Measurements from ENCODE around the gene YIPF2. TPM values are rescaled to one million over a fixed set of nuclear protein-coding genes. Genes with fewer than 3 reads are reported as not detected.
A peak's percentile ranks its signal among the peaks of the same experiment; 100 is the strongest.
"Not testable (repeated sequence)": the region's sequence is repeated elsewhere in the genome, so short reads cannot be mapped to it uniquely, and the experiment has no call there.

Gene YIPF2
- total RNA-seq, 4 donors from 2014 or later: 23.6 to 134 (median 58.4) TPM

- peaks cover 5 to 28% (median 19%) of the 10 kb centered on the region in 4 donors for H3K4me1 ChIP-seq
- peak; percentile 30 for DNase-seq
- intact Hi-C loops (cut with DNase I; ENCODE audit: low total_unique reads): no loop called here
- H3K36me3 ChIP-seq: no peaks in the 10 kb centered on the region
- H3K4me3 ChIP-seq: peak overlapping the region; percentile 26 to 98 (median 95)
- no peaks in the 10 kb centered on the region for H3K9me3 ChIP-seq
- peak overlapping the region; percentile 93 to 96 (median 94) for H3K27ac ChIP-seq
- TF ChIP-seq EP300 (IDR thresholded peaks at IDR 0.05; ENCODE audit: low read depth) (no peak), POLR2AphosphoS5 (IDR thresholded peaks at IDR 0.05) (no peak), POLR2A (IDR thresholded peaks at IDR 0.05) (no peak), CTCF (IDR thresholded peaks at IDR 0.05) (no peak)
- 1 to 3% methylated on average over 7 to 42 of the region's 92 CpGs for WGBS, 2 donors (ENCODE audit: low coverage in 1 of 2)
- in situ Hi-C loops (cut with MboI; ENCODE audit: low pct_ligation_motif_present in 1 of 4, low pct_unique_long_range_greater_than_20kb in 1 of 4, low sequenced_read_pairs in 3 of 4): no loop called here
- no peaks in the 10 kb centered on the region for H3K27me3 ChIP-seq
These were observed 32.8 kb upstream of the YIPF2 start for GRCh38 chr19:10961073-10961860.

GRCh38 chr19:10960314-10961072 lies 32.1 kb upstream of the YIPF2 start, which contains the start of gene SMARCA4:
SMARCA4 (plus strand) TSS chr19:10961030; CDS start chr19:10984152, 23,122 bp downstream.
- 1% methylated on average over 79 of the region's 100 CpGs; no CpG with 5 or more reads in 1 of the 2 donors for WGBS, 2 donors (ENCODE audit: low coverage in 1 of 2)
- H3K27me3 ChIP-seq: no peaks in the 10 kb centered on the region
- peak within 1 kb of the TSS; percentile 73 to 98 (median 95) for H3K4me3 ChIP-seq
- H3K4me1 ChIP-seq: peaks cover 5 to 28% (median 19%) of the 10 kb centered on the region in 4 donors
- intact Hi-C loops (cut with DNase I; ENCODE audit: low total_unique reads): no loop called here
- in situ Hi-C loops (cut with MboI; ENCODE audit: low pct_ligation_motif_present in 1 of 4, low pct_unique_long_range_greater_than_20kb in 1 of 4, low sequenced_read_pairs in 3 of 4): no loop called here
- H3K36me3 ChIP-seq: no peaks in the 10 kb centered on the region
- peak; percentile 99 for DNase-seq
- H3K9me3 ChIP-seq: no peaks in the 10 kb centered on the region
- TF ChIP-seq POLR2AphosphoS5 (IDR thresholded peaks at IDR 0.05) (peak; percentile 94 to 96 (median 95)), POLR2A (IDR thresholded peaks at IDR 0.05) (peak; percentile 91), CTCF (IDR thresholded peaks at IDR 0.05) (no peak)
- peak within 1 kb of the TSS; percentile 93 to 96 (median 94) for H3K27ac ChIP-seq

GRCh38 chr19:10959277-10959968 lies 31.0 kb upstream of the YIPF2 start:
- H3K4me3 ChIP-seq: peak overlapping the region in 2 of 4 donors; percentile 59 to 98
- H3K9me3 ChIP-seq; in situ Hi-C loops (cut with MboI; ENCODE audit: low pct_ligation_motif_present in 1 of 4, low pct_unique_long_range_greater_than_20kb in 1 of 4, low sequenced_read_pairs in 3 of 4); H3K27me3 ChIP-seq; DNase-seq; H3K36me3 ChIP-seq; intact Hi-C loops (cut with DNase I; ENCODE audit: low total_unique reads): not testable (repeated sequence)
- peaks cover 5 to 28% (median 19%) of the 10 kb centered on the region in 4 donors for H3K4me1 ChIP-seq
- 95 to 98% methylated on average over 16 to 19 of the region's 19 CpGs for WGBS, 2 donors (ENCODE audit: low coverage in 1 of 2)
- peak overlapping the region; percentile 88 to 96 (median 94) for H3K27ac ChIP-seq

GRCh38 chr19:10952809-10953208 lies 24.4 kb upstream of the YIPF2 start:
- no peaks in the 10 kb centered on the region for H3K36me3 ChIP-seq
- H3K4me1 ChIP-seq: peaks cover 0 to 20% (median 15%) of the 10 kb centered on the region in 4 donors
- 71% methylated on average over 6 of the region's 6 CpGs; no CpG with 5 or more reads in 1 of the 2 donors for WGBS, 2 donors (ENCODE audit: low coverage in 1 of 2)
- peak overlapping the region; percentile 56 to 80 (median 67) for H3K27ac ChIP-seq
- in situ Hi-C loops (cut with MboI; ENCODE audit: low pct_ligation_motif_present in 1 of 4, low pct_unique_long_range_greater_than_20kb in 1 of 4, low sequenced_read_pairs in 3 of 4): no loop called here
- no peak overlapping the region for H3K4me3 ChIP-seq
- intact Hi-C loops (cut with DNase I; ENCODE audit: low total_unique reads): no loop called here
- DNase-seq: peak; percentile 78
- TF ChIP-seq POLR2A (IDR thresholded peaks at IDR 0.05) (peak; percentile 27), EP300 (IDR thresholded peaks at IDR 0.05; ENCODE audit: low read depth) (no peak), POLR2AphosphoS5 (IDR thresholded peaks at IDR 0.05) (peak in 2 of 3 donors; percentile 32 to 39)
- no peaks in the 10 kb centered on the region for H3K27me3 ChIP-seq
- H3K9me3 ChIP-seq: no peaks in the 10 kb centered on the region

All from transverse colon (tissue), 4 donors.